Epithelial cell of esophagus (primary cell): ENCODE data around the gene GPR62.

ENCODE experiments used
- DNase-seq: peaks from one replicate; pipeline ENCODE4 v3.0.0; 2010; ENCODE audit warnings: low read depth
- H3K4me3 ChIP-seq: 2 replicates; pipeline ENCODE4 v1.5.1; 2011; ENCODE audit warnings: mild to moderate bottlenecking, low read length, control low read depth
- TF ChIP-seq, protein P1 (sequence below): IDR thresholded peaks from 2 replicates; pipeline ENCODE4 v1.5.1; 2011; ENCODE audit warnings: low read depth, mild to moderate bottlenecking, low read length, control low read depth, inconsistent platforms; ENCODE audit not compliant: insufficient read depth; ENCODE audit errors: missing control alignments

Gene GPR62

DNA sequence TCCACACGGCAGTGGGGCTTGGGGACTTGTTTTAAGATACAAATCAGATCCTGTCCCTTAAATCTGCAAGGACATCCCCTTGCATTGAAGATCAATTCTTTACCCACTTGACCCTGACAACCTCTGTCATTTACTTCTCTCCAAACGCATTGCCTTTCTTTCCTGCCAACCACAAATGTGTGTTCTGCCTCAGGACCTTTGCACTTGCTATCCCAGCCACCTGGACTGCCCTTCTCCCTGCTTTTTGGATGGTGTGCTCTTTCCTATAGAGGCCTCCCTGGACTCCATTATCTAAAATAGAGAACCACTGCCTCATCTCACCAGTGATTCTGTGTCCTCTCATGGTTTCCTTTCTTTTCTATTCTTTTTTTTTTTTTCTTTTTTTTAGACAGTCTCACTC, 42.0 kb downstream of the GPR62 start:
- no peak overlapping the region for H3K4me3 ChIP-seq
- DNase-seq, result no peak
- TF ChIP-seq, protein P1, sequence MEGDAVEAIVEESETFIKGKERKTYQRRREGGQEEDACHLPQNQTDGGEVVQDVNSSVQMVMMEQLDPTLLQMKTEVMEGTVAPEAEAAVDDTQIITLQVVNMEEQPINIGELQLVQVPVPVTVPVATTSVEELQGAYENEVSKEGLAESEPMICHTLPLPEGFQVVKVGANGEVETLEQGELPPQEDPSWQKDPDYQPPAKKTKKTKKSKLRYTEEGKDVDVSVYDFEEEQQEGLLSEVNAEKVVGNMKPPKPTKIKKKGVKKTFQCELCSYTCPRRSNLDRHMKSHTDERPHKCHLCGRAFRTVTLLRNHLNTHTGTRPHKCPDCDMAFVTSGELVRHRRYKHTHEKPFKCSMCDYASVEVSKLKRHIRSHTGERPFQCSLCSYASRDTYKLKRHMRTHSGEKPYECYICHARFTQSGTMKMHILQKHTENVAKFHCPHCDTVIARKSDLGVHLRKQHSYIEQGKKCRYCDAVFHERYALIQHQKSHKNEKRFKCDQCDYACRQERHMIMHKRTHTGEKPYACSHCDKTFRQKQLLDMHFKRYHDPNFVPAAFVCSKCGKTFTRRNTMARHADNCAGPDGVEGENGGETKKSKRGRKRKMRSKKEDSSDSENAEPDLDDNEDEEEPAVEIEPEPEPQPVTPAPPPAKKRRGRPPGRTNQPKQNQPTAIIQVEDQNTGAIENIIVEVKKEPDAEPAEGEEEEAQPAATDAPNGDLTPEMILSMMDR, result no peak

DNA sequence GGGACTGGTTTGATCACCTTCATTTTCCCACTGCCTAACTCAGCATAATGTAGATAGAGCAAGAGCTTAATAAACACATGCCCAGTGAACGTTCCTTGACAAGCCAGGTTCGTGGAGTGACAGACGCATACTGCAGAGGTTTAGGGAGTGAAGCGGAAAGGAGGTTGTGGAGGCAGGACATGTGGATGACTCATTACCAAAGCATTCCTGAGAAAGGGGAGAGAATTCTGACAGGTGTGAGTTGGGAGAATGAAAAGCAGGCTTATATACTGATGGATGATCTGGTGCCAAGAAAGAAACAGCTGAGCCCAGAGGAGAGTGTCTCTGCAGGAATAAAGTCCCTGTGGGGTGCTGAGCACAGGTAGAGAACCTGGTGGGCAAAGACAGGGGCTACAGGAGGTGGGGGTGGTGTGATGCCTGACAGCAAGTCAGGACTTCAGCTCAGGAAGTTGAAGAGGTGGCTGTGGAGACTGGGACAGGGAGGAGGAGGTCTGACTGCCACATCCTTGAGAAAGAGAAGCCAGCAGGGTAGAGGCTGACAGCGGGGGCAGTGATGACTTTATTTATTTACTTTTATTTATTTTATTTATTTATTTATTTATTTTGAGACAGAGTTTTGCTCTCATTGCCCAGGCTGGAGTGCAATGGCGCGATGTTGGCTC, 42.9 kb downstream of the GPR62 start:
- DNase-seq, result peak; percentile 84
- no peak overlapping the region for H3K4me3 ChIP-seq
- TF ChIP-seq, protein P1, result no peak

DNA sequence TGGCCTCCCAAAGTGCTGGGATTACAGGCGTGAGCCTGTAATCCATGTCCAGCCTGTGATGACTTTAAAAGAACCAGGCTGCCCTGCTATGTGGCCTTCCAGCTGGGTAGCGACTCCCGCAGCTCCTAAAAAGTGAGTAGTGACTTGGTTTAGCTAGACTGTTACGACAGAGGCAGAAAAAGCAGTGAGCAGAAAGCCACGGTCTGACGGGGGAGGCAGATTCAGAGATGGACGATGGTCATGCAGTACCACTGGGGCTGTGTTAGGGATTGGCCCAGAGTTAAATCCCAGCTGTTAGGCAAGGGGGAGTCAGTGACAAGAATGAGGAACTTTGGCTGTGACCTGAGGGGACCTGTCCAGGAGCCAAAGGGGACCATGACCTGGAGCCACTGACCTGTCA, 43.6 kb downstream of the GPR62 start:
- TF ChIP-seq, protein P1, result no peak
- no peak for DNase-seq
- no peak overlapping the region for H3K4me3 ChIP-seq

DNA sequence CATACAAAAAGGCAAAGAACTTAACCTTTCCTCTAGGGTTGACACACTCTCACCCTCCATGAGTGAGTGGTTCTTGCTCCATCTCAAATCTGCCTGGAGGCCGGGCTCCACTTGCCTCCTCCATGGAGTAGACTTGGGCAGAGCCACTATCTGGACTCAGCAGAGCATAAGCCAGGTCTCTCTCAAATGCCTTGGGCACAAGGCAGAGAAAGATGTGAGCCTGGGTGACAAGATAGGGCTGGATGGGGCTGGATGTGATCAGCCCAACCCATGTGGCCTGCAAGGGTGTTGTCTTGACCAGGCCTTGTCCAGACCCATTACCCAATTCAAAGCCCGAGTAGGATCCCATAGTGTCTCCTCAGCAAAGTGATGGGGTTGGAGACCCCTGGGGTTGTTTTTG, 44.7 kb downstream of the GPR62 start:
- TF ChIP-seq, protein P1, result no peak
- no peak overlapping the region for H3K4me3 ChIP-seq
- DNase-seq, result no peak

DNA sequence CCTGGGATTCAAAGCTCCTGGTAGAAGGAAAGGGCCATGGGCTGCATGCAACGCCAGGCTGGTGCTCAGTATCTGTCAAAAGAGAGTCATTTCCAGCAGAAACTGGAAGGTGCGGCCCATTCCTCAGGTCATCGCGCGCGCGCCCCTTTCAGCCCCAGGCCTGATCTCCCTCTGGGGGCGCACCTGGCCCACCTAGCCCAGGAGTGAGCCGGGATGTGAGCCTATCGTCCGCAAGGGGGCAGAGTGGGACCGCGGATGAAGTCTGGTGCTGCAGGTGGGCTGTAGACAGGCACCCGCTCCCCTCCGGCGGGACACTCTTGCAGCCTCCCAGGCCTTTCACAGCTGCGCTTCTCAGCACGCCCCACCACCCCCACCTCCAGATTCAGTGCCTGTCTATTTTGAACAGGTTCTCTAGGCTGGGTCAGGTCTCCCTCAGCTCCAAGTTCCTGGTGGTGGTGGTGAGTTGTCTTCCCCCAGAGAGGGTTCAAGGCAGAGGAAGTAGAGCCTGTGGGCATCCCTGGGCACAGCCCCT, 46.3 kb downstream of the GPR62 start:
- peak; percentile 67 for DNase-seq
- TF ChIP-seq, protein P1, result peak; percentile 83
- no peak overlapping the region for H3K4me3 ChIP-seq

DNA sequence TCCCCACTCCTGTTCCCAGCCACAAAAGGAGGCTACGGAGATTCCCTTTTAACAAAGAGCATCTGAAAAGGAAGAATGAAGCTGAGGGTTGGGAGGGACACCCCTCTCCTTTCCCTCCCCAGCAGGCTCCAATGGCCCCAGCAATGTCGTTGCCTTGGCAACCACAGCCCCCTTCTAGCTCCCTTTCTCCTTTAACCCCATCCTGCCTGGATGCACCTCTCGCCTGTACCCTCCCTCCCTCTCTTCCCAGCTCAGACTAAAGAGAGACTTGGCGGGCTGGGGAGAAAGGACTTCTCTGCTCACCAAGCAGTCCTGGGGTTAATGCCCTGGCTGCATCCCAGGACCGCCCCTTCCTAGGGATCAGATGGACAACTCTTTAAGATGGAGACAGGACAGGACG, 47.6 kb downstream of the GPR62 start:
- DNase-seq, result no peak
- H3K4me3 ChIP-seq, result no peak overlapping the region
- TF ChIP-seq, protein P1, result no peak
